K562 (cell line): ENCODE measurements around the gene ATXN1. TPM values are rescaled to one million over a fixed set of nuclear protein-coding genes. Genes with fewer than 3 reads are reported as not detected.

Source experiments
- ARHGAP35 ChIP-seq: fragments of 450-650 bp; IDR thresholded peaks from 2 replicates; pipeline ENCODE4 v1.6.1; 2018; ENCODE audit not compliant: partially characterized antibody
- BCOR ChIP-seq: fragments of 450-650 bp; IDR thresholded peaks from 2 replicates; pipeline ENCODE4 v1.6.1; 2016
- BHLHE40 ChIP-seq: IDR thresholded peaks from 2 replicates; pipeline ENCODE4 v1.6.1; 2011; ENCODE audit warnings: low read length, improper control_type of control experiment
- BRD4 ChIP-seq: fragments of 200-600 bp; sonication (generic); IDR thresholded peaks from 2 replicates; pipeline ENCODE4 v1.6.1; 2017; ENCODE audit warnings: inconsistent platforms
- BRD9 ChIP-seq: fragments of 450-650 bp; IDR thresholded peaks from 2 replicates; pipeline ENCODE4 v1.6.1; 2018; ENCODE audit warnings: low read depth; ENCODE audit not compliant: partially characterized antibody
- CBX3 ChIP-seq, 2 experiments: IDR thresholded peaks; 1 replicate in 1 of 2; 2 replicates in 1 of 2; pipeline ENCODE4 v1.6.1; 2012; ENCODE audit warnings: inconsistent platforms in 2 of 2, low read length in 2 of 2, borderline replicate concordance in 1 of 2, control low read depth in 1 of 2
- ELF2 ChIP-seq: fragments of 250-450 bp; sonication (Bioruptor Pico); IDR thresholded peaks from 2 replicates; pipeline ENCODE4 v1.5.0; 2021; ENCODE audit warnings: mild to moderate bottlenecking
- ELK3 ChIP-seq: fragments of 450-650 bp; formaldehyde crosslinking; IDR thresholded peaks from 2 replicates; pipeline ENCODE4 v1.4.0; 2020; ENCODE audit warnings: mild to moderate bottlenecking
- MEIS2 ChIP-seq: fragments of 450-650 bp; IDR thresholded peaks from 2 replicates; pipeline ENCODE4 v1.6.1; 2014; ENCODE audit warnings: mild to moderate bottlenecking; ENCODE audit not compliant: partially characterized antibody
- POLR2AphosphoS5 ChIP-seq: IDR thresholded peaks from 2 replicates; pipeline ENCODE4 v1.6.1; 2011; ENCODE audit warnings: mild to moderate bottlenecking, low read depth, low read length, moderate library complexity; ENCODE audit not compliant: control insufficient read depth, insufficient read depth
- SRSF3 ChIP-seq: fragments of 200-400 bp; formaldehyde crosslinking; IDR thresholded peaks from 2 replicates; pipeline ENCODE4 v1.6.1; 2016; ENCODE audit warnings: mild to moderate bottlenecking, low read length, moderate library complexity; ENCODE audit not compliant: insufficient read depth
- STAG1 ChIP-seq: sonication (generic); formaldehyde crosslinking; IDR thresholded peaks from 2 replicates; pipeline ENCODE4 v1.5.0; 2020; ENCODE audit warnings: missing genetic modification reagents, borderline replicate concordance
- TCF15 ChIP-seq: fragments of 250-450 bp; sonication (Bioruptor Pico); IDR thresholded peaks from 2 replicates; pipeline ENCODE4 v1.8.0; 2022; ENCODE audit warnings: moderate library complexity, mild to moderate bottlenecking, inconsistent platforms
- TRIM24 ChIP-seq, 2 experiments: fragments of 450-650 bp; IDR thresholded peaks; 2 replicates each; pipeline ENCODE4 v1.6.1; 2016
- WHSC1 ChIP-seq: IDR thresholded peaks from one replicate; pipeline ENCODE4 v1.6.1; 2012; ENCODE audit warnings: low read length, control low read depth, inconsistent platforms
- ZNF212 ChIP-seq: fragments of 450-650 bp; formaldehyde crosslinking; IDR thresholded peaks from 2 replicates; pipeline ENCODE4 v1.4.0; 2020; ENCODE audit warnings: mild to moderate bottlenecking
- polyA plus RNA-seq, 8 experiments: library from polyadenylated mRNA; depleted of rRNA in 4 of 8; stranded (reverse) in 5 of 8; unstranded in 3 of 8; fragments of >200 nt; fragmentation: Nextera tagmentation in 2 of 8; fragmentation: Illumina TruSeq in 1 of 8; extraction: Ambion mirVana in 2 of 8; extraction: Trizol in 1 of 8; gene quantifications; 2 replicates each; pipeline versions ENCODE4 v1.2.1 to v1.2.3, GENCODE V29; 2011 to 2014; ENCODE audit warnings: inconsistent platforms in 1 of 8, missing spikeins in 1 of 8
- total RNA-seq, 7 experiments: library from RNA; depleted of rRNA in 6 of 7; stranded (reverse); fragments of >200 nt in 6 of 7; fragmentation: Illumina TruSeq in 2 of 7; extraction: Trizol in 2 of 7; gene quantifications; 2 replicates each; pipeline versions ENCODE4 v1.2.1 to v1.2.3, GENCODE V29; 2011 to 2021; ENCODE audit warnings: low replicate concordance in 1 of 7
- TF ChIP-seq, protein P1 (sequence below): fragments of 250-450 bp; sonication (Bioruptor Pico); IDR thresholded peaks from 2 replicates; pipeline ENCODE4 v1.5.0; 2021; ENCODE audit warnings: mild to moderate bottlenecking, borderline replicate concordance
- TF ChIP-seq, protein P2 (sequence below): sonication (generic); formaldehyde crosslinking; IDR thresholded peaks from 2 replicates; pipeline ENCODE4 v1.8.0; 2022; ENCODE audit warnings: mild to moderate bottlenecking, missing genetic modification reagents

ATXN1 gene
- total and polyA plus RNA-seq, 9 of the 15 experiments (the other 6 are each of a cell fraction or from before 2014, with no cell fraction given): under 0.01 to 1.2 (median 0.58) TPM

DNA sequence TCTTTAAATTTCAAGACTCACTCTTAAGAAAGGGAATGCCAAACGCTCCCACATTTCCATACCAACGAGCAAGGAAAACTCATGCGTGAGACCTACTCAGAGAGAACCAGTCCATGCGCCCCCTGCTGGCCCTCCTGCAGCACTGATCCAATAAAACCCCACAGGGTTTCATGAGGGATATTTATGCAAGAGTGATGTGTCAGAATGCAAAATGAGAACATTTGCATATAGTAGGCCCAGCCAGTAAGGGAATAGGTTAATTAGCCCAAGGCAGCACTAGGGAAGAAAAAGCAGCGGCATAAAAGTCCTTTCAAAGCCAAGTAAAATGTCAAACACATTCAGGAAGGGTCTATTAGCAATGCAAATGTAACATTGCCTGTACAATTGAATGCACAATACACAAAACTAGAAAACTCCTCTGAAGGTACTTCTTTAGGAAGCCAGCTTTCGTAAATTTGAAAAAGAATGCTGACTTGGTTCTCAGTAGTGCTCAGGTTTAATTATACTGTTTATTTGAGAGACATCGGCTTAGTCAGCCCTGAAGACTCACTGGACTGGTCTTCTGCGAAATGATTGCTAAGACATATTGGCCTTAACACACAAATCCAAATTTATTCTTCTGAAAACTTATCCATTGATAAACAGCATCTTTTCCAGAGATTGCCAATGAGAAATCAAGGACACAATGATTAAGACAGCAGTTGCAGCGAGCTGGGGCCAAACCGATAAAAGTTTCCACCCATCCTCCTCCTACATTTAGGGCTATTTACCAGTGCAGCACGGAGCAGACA, 429.7 kb downstream of the ATXN1 start (continued):
- TF ChIP-seq, protein P1, sequence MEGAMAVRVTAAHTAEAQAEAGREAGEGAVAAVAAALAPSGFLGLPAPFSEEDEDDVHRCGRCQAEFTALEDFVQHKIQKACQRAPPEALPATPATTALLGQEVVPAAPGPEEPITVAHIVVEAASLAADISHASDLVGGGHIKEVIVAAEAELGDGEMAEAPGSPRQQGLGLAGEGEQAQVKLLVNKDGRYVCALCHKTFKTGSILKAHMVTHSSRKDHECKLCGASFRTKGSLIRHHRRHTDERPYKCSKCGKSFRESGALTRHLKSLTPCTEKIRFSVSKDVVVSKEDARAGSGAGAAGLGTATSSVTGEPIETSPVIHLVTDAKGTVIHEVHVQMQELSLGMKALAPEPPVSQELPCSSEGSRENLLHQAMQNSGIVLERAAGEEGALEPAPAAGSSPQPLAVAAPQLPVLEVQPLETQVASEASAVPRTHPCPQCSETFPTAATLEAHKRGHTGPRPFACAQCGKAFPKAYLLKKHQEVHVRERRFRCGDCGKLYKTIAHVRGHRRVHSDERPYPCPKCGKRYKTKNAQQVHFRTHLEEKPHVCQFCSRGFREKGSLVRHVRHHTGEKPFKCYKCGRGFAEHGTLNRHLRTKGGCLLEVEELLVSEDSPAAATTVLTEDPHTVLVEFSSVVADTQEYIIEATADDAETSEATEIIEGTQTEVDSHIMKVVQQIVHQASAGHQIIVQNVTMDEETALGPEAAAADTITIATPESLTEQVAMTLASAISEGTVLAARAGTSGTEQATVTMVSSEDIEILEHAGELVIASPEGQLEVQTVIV (CRISPR knock-in tag): 0 out of 2 replicates have a peak, but pooled peaks have one; percentile 29
- TF ChIP-seq BCOR (no peak), WHSC1 (no peak), SRSF3 (no peak), BRD9 (no peak), BRD4 (no peak), POLR2AphosphoS5 (no peak), CBX3 (IDR thresholded peaks at IDR 0.05; ENCODE audit: borderline replicate concordance in 1 of 2, low read length in 2 of 2) (no peak), TCF15 (CRISPR knock-in tag) (no peak), STAG1 (CRISPR knock-in tag) (no peak), ARHGAP35 (no peak), MEIS2 (no peak), ZNF212 (no peak), ELK3 (CRISPR knock-in tag) (no peak), TRIM24 (IDR thresholded peaks at IDR 0.05) (no peak; a peak in 1 of 4 replicates), BHLHE40 (0 out of 2 replicates have a peak, but pooled peaks have one; percentile 13), ELF2 (no peak)
- TF ChIP-seq, protein P2, sequence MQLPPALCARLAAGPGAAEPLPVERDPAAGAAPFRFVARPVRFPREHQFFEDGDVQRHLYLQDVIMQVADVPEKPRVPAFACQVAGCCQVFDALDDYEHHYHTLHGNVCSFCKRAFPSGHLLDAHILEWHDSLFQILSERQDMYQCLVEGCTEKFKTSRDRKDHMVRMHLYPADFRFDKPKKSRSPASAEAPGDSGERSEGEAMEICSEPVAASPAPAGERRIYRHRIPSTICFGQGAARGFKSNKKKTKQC (CRISPR knock-in tag): no peak
